Endothelial cell of umbilical vein (primary cell): ENCODE results near the gene HSD17B14. TPM values are rescaled to one million over a fixed set of nuclear protein-coding genes. Genes with fewer than 3 reads are reported as not detected.

Experiments
- BruUV-seq: library from RNA; stranded (reverse); fragments of 400-500 nt; replicated peaks from 2 replicates; lab custom pipeline; 2021; lab: Mats Ljungman, UMichigan
- CTCF ChIA-PET: fragments of 300-600, 350-600 bp; sonication (Branson Sonifier 250); formaldehyde crosslinking; loops from one replicate; lab custom pipeline; 2021; ENCODE audit warnings: antibody characterized with exemption, inconsistent platforms; lab: Charles Lee
- POLR2A ChIA-PET: fragments of 300-600, 350-600 bp; sonication (Branson Sonifier 250); formaldehyde crosslinking; loops from one replicate; lab custom pipeline; 2021; ENCODE audit warnings: antibody characterized with exemption, inconsistent platforms; lab: Charles Lee
- DNase-seq: peaks from one replicate; pipeline ENCODE4 v3.0.0-alpha.2; 2011; ENCODE audit warnings: low read depth, low spot score
- FAIRE-seq: peaks from 2 replicates; lab custom pipeline; 2011; peaks lifted over from hg19 to GRCh38; lab: Jason Lieb, UNC
- H2AFZ ChIP-seq: 2 replicates; pipeline ENCODE4 v1.6.0; 2012; ENCODE audit warnings: low read depth, low read length, control low read depth, inconsistent platforms
- H3K27ac ChIP-seq: 2 replicates; pipeline ENCODE4 v1.5.1; 2011; ENCODE audit warnings: low read depth, mild to moderate bottlenecking, control low read depth, low read length, moderate library complexity; ENCODE audit not compliant: insufficient read depth
- H3K27me3 ChIP-seq, 2 experiments: 2 replicates each; pipeline versions ENCODE4 v1.6.0 to v1.6.1; 2011; ENCODE audit warnings: low read length in 2 of 2, mixed read lengths in 1 of 2; ENCODE audit not compliant: control insufficient read depth in 2 of 2, insufficient read depth in 2 of 2
- H3K36me3 ChIP-seq, 2 experiments: 2 replicates in 1 of 2; 3 replicates in 1 of 2; pipeline ENCODE4 v1.5.1; 2011; ENCODE audit warnings: low read length in 2 of 2, mild to moderate bottlenecking in 1 of 2, moderate library complexity in 1 of 2; ENCODE audit not compliant: control insufficient read depth in 2 of 2, insufficient read depth in 2 of 2; ENCODE audit errors: extremely low read depth in 1 of 2
- H3K4me1 ChIP-seq: 3 replicates; pipeline ENCODE4 v1.5.1; 2011; ENCODE audit warnings: mild to moderate bottlenecking, low read length; ENCODE audit not compliant: control insufficient read depth, insufficient read depth; ENCODE audit errors: extremely low read depth
- H3K4me2 ChIP-seq: 2 replicates; pipeline ENCODE4 v1.6.1; 2011; ENCODE audit warnings: low read length, control low read depth, mixed read lengths; ENCODE audit not compliant: insufficient read depth
- H3K4me3 ChIP-seq, 3 experiments: fragments of 200-600 bp in 1 of 3; sonication (generic), shearing (Covaris generic) in 1 of 3; replicated peaks in 1 of 3; 2 replicates each; pipeline ENCODE4 v1.5.1; 2011 to 2016; ENCODE audit warnings: control low read depth in 3 of 3, low read length in 3 of 3, mild to moderate bottlenecking in 2 of 3, inconsistent platforms in 1 of 3, low read depth in 1 of 3, moderate library complexity in 1 of 3; ENCODE audit not compliant: insufficient read depth in 1 of 3
- H3K79me2 ChIP-seq: 2 replicates; pipeline ENCODE4 v1.6.0; 2012; ENCODE audit warnings: low read length, inconsistent platforms; ENCODE audit not compliant: control insufficient read depth, insufficient read depth
- H3K9ac ChIP-seq: replicated peaks from 2 replicates; pipeline ENCODE3; 2011; ENCODE audit warnings: low read length, control low read depth; ENCODE audit not compliant: insufficient read depth; ENCODE audit errors: extremely low read depth
- H3K9me1 ChIP-seq: replicated peaks from 3 replicates; pipeline ENCODE4 v1.6.0; 2011; ENCODE audit warnings: mild to moderate bottlenecking, low read length; ENCODE audit not compliant: control insufficient read depth, insufficient read depth; ENCODE audit errors: extremely low read depth
- H3K9me3 ChIP-seq: replicated peaks from 2 replicates; pipeline ENCODE4 v1.5.1; 2012; ENCODE audit warnings: low read length, inconsistent platforms; ENCODE audit not compliant: control insufficient read depth, insufficient read depth
- H4K20me1 ChIP-seq: replicated peaks from 2 replicates; pipeline ENCODE3; 2011; ENCODE audit warnings: mild to moderate bottlenecking, low read length; ENCODE audit not compliant: control insufficient read depth, insufficient read depth; ENCODE audit errors: extremely low read depth
- EZH2 ChIP-seq: IDR thresholded peaks from 2 replicates; pipeline ENCODE4 v1.6.1; 2012; ENCODE audit warnings: borderline replicate concordance, low read depth, mild to moderate bottlenecking, moderate library complexity, low read length, inconsistent platforms; ENCODE audit not compliant: severe bottlenecking
- MAX ChIP-seq: IDR thresholded peaks from 2 replicates; pipeline ENCODE4 v1.6.1; 2011; ENCODE audit not compliant: insufficient read depth, insufficient read length
- MYC ChIP-seq: IDR thresholded peaks from one replicate; pipeline ENCODE4 v1.6.1; 2011; ENCODE audit warnings: mild to moderate bottlenecking, low read depth, low read length
- POLR2AphosphoS5 ChIP-seq: IDR thresholded peaks from 2 replicates; pipeline ENCODE4 v1.6.1; 2012; ENCODE audit warnings: low read depth, mild to moderate bottlenecking, control low read depth, low read length, moderate library complexity; ENCODE audit not compliant: insufficient read depth
- dilution Hi-C: fragments of 300-500 bp; cut with MboI; formaldehyde crosslinking; loops from one replicate; pipeline ENCODE4 v1.15.0; 2019; ENCODE audit warnings: low sequenced_read_pairs; ENCODE audit not compliant: extremely low pct_ligation_motif_present
- intact Hi-C: fragments of 100-400 bp; cut with micrococcal nuclease; formaldehyde crosslinking; loops from one replicate; pipeline ENCODE4 v1.10.0; 2022
- polyA plus RNA-seq, 4 experiments: library from polyadenylated mRNA; depleted of rRNA in 3 of 4; stranded (reverse) in 3 of 4; unstranded in 1 of 4; fragments of >200 nt; gene quantifications; 2 replicates each; pipeline versions ENCODE4 v1.2.1 to v1.2.3, GENCODE V29; 2011 to 2012; ENCODE audit warnings: missing spikeins in 1 of 4
- total RNA-seq: library from RNA; stranded (reverse); gene quantifications from 2 replicates; pipeline ENCODE4 v1.2.3, GENCODE V29; 2021

Gene HSD17B14
- total and polyA plus RNA-seq, 2 donors (not counting 3 experiments of a cell fraction or from before 2014, with no cell fraction given), result 20.9 to 46.3 TPM

GRCh38 chr19:48879025-48879637 lies 42.8 kb upstream of the HSD17B14 start:
- no peak for TF ChIP-seq POLR2AphosphoS5
- TF ChIP-seq MAX, result no peak
- TF ChIP-seq MYC, result no peak
- no peak for TF ChIP-seq EZH2
- Histone ChIP-seq H3K27ac (no peak overlapping the region), H2AFZ (no peak overlapping the region), H4K20me1 (no peaks in the 10 kb centered on the region), H3K36me3 (peaks cover 8 to 11% of the 10 kb centered on the region in 2 experiments), H3K4me2 (no peak overlapping the region), H3K9me1 (no peaks in the 10 kb centered on the region), H3K79me2 (peaks cover 22% of the 10 kb centered on the region), H3K4me1 (peaks cover 18% of the 10 kb centered on the region), H3K4me3 (no peak overlapping the region), H3K27me3 (no peaks in the 10 kb centered on the region), H3K9me3 (no peaks in the 10 kb centered on the region), H3K9ac (no peak overlapping the region)
- intact Hi-C loops, result no loop called here
- no peak for DNase-seq
- BruUV-seq, result no TSS peak
- ChIA-PET CTCF (interaction anchor here (0.6 to 4.4 kb wide), 5 partner anchors 10 to 91 kb away, joined by 3 to 34 read pairs (median 3); partner anchors contain the start of genes HSD17B14 and NUCB1), POLR2A (interaction anchor here (0.7 to 1.7 kb wide), 2 partner anchors 21 to 319 kb away, joined by 4 to 5 read pairs; partner anchors contain the start of gene NUCB1)
- dilution Hi-C loops, result no loop called here
- FAIRE-seq, result no peak
